Left hindlimb (tissue), 1 donor: ENCODE results near the gene PTCD1.
"Not testable (repeated sequence)": the region's sequence is repeated elsewhere in the genome, so short reads cannot be mapped to it uniquely, and the experiment has no call there.

Experiments used
- DNase-seq: peaks from one replicate; pipeline ENCODE4 v3.0.0-alpha.2; 2018

The PTCD1 gene

DNA sequence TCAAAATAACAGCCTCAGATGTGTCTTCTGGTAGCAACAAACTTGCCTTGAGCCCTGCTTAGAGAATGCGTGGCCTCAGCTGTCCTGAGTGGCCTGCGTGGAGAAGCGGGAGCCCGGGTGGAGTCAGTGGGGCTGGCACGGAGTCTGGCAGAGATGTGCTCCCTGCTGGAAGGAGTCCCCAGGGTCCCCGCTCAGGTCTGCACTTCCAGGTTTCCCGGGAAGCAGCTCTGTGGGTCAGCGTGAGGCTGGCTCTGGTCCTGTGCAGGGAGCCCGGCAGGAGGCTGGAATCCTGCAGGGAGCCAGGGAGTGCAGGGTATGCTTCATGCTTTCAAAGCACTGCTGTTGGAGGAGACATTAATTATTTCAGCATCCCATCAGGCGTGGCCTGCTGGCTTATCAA is 10.3 kb upstream of the PTCD1 start:
- no peak for DNase-seq

DNA sequence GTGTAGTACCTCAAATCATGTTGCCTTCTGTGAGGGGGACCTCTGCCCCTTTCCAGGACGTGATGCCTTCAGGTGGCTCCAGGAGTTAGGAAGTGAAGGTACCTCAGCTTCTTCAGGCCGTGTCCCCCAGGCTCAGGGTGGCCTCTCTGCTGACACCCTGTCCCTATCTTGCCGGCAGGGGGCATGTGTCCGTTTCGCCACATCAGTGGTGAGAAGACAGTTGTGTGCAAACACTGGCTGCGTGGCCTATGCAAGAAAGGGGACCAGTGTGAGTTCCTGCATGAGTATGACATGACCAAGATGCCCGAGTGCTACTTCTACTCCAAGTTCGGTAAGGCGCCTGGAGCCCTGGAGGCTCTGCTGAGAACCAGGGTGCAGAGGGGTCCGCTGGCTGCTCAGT is 9.3 kb upstream of the PTCD1 start:
- DNase-seq = no peak

DNA sequence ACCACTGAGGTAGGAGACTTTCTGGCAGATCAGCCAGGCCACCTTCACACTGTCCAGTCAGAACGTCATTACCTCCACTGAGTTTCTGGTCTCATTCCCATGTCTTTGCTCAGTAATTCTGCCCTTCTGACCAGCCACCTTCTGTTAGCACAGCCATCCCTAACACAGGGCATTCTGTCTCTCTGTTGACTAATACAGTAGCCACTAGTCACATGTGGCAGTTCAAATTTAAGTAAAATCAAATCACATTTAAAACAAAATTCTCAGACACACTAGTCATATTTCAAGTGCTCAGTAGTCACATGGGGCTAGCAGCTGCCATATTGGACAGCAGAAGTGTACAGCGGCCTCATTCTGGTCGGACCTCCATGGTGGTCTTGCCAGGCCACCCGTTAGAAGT is 7.5 kb upstream of the PTCD1 start:
- no peak for DNase-seq

DNA sequence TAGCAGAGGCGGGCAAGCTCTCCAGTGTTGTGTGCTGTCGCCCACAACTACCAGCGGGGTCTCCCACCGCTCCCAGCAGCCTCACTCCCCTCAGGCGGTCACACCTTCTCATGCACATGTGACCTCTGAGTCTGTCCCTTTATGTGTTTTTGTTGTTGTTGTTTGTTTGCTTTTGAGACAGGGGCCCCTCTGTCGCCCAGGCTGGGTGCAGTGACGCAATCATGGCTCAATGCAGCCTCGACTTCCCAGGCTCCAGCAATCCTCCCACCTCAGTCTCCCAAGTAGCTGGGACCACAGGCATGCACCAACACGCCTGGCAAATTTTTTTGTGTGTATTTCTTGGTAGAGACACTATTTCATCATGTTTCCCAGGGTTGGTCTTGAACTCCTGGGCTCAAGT is 1.6 kb upstream of the PTCD1 start:
- DNase-seq = no peak

DNA sequence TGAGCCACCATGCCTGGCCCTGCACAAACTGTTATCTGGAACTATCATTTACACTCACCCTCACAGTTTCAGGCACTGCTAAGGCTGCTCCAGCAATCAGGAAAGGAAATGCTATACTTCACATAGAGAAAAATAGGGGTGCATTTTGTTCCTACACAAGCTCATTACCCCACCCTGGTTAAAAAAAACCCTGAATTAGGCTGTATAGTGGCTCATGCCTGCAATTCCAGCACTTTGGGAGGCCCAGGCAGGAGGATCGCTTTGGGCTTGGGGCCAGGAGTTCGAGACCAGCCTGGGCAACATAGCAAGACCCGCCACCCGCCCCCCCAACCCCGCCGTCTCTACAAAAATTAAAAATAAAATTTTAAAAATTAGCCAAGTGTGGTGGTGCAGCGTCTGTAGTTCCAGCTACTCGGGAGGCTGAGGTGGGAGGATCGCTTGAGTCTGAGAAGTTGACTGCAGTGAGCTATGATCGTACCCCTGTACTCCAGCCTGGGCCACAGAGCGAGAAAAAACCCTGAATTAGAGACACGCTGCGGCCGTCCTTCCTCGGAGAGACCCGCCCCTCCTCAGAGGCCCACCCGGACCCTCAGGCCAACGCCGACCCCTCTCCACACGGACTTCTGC is 539 bp downstream of the PTCD1 start:
- DNase-seq = no peak

DNA sequence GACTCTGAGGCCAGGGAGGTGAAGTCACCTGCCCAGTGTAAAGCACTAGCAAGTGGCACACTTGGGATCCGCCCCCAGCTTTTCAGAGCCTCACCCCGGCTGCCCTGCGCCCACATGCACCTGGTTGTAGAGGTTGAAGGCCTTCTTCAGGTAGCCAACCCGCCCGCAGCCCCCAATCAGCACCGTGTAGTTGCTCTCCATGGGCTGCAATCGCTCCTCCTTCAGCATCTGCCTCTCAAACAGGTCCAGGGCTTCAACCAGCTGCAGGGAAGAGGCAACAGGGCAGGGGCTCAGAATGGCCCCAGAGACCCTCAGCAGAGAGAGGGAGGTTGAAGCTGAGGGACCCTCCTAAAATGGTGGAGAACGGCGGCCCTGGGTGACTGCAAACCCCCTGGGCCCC is 5.4 kb downstream of the PTCD1 start:
- no peak for DNase-seq

DNA sequence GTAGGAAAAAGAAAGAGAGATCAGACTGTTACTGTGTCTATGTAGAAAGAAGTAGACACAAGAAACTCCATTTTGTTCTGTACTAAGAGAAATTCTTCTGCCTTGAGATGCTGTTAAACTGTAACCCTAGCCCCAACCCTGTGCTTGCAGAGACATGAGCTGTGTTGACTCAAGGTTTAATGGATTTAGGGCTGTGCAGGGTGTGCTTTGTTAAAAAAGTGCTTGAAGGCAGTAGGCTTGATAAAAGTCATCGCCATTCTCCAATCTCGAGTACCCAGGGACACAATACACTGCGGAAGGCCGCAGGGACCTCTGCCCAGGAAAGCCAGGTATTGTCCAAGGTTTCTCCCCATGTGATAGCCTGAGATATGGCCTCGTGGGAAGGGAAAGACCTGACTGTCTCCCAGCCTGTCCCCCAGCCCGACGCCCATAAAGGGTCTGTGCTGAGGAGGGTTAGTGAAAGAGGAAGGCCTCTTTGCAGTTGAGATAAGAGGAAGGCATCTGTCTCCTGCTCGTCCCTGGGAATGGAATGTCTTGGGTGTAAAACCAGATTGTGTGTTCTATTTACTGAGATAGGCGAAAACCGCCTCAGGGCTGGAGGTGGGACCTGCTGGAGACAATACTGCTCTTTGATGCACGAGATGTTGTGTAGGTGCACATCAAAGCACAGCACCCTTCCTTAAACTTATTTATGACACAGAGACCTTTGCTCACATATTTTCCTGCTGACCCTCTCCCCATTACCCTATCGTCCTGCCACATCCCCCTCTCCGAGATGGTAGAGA is 6.7 kb downstream of the PTCD1 start:
- DNase-seq = not testable (repeated sequence)

DNA sequence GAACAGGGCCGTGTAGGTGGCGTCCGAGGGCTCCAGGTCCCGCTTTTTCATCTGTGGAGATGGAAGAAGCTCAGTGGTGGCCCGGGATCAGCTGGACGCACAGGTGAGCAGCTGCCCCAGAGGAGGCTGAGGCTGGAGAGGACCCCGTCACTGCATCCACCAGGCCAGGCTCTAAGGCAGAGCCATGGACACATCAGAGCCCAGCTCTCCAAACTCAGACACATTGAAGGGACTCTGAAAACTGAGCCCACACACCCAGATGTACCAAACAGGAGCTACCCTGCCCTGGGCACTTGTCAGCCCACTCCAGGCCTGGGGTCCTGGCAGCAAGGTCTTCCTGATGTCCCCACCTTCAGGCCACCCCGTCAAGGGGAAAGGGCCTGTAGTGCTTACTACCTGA is 8.8 kb downstream of the PTCD1 start:
- DNase-seq = no peak

DNA sequence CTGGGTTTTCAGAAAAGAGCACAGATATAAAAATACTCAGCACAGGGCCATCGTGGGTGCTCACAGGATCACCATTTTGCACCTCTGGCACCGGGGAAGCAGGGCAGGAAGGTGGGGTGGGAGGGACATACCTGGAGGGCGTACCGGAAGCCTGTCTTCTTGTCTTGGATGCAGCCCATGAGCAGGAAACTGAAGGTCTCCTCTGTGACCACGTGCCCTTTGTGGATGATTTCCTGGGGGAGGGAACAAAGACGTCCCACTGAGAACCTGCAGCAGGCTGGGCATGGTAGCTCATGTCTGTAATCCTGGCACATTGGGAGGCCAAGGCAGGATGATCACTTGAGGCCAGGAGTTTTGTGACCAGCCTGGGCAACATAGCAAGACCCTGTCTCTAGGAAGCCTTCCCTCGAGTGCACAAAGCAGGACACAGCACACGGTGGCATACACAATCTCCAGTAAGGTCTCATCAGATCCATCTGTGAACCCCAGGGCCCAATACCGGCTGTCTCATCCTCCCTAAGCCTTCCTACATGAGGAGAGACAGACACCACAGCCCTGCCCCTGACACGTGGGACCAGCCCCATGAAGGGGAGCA is 9.5 kb downstream of the PTCD1 start:
- no peak for DNase-seq

DNA sequence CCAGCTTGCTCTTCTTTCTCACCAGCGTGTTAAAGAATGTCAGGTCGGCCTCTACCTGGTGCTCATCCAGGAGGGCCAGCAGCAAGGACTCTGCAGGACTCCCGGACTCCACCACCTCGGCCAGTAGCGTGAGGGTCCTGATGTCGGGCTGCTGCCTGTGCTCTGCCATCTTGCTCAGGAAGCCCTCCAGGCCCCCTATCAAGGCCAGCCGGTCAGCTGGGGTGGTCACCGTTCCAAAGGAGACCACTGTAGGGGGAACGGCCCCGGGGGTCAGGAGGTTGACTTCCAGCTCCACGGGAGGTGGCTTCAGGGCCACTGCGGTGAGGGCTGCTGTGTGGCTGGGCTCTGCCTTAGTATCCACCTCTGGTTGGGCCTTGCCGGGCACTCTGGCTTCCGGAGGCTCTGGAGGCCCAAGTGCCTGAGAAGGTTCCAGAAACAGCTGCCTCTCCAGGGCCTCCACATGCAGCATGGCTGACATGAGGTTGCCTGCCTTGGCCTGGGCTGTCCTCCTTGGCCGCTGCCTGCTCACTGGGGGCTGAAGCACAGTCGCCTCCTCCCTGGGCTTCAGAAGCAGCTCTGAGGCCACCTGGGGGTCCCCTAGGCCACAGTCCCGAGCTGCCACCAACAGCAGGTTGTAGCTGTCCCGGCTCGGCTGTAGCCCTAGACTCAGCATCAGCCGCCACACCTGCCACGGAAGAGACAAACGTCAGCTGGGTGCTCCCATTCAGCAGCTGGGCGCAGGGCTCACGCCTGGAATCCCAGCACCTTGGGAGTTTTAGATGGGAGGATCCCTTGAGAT is 13.5 kb downstream of the PTCD1 start:
- DNase-seq = no peak

DNA sequence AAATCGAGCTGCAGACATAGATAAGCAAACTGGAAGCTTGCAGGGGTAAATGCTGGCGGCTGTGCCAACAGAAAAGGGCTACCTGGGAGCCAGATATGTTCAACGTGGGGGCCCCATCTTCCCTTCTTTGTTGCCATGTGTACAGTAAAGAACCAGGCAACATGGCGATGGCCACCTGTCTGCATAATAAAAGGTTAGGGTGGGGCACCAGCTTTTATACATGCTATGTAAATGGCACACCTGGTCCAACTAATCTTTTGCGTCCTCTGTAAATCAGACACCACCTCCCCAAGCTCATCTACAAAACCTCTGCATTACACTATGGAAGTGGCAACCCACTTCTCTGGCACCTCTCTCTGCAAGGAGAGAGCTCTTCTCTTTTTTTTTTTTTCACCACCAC is 16.0 kb downstream of the PTCD1 start:
- no peak for DNase-seq

DNA sequence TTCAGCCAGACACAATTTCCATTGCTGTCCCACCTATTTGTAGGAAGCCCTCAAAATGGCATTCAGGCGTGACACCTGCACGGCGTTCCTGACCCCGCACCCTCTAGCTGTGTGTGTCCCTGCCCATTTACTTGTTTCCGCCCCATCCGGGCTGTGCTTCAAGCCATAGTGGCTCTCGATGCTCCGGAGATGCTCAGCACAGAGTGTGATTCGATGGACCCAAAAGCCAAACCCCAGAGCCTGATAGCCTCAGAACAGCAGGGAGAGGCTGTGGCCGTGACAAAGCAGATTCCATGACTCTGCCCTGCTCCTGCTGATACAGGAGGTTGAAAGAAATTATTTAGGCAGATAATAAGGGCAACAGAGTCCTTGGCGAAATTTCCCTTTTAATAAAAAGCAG is 16.4 kb downstream of the PTCD1 start:
- no peak for DNase-seq

DNA sequence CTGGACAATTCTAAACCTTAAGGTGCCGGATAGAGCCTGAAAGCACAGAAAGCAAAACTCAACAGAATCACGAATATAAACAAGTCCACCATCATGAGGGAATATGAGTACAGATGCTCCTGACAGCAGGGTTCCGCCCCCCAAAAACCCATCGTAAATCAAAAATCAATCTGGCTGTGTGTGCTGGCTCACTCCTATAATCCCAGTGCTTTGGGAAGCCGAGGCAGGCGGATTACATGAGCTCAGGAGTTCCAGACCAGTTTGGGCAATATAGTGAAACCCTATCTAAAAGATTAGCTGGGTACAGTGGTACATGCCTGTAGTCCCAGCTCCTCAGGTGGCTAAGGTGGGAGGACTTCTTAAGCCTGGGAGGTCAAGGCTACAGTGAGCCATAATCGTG is 17.6 kb downstream of the PTCD1 start:
- DNase-seq = no peak

DNA sequence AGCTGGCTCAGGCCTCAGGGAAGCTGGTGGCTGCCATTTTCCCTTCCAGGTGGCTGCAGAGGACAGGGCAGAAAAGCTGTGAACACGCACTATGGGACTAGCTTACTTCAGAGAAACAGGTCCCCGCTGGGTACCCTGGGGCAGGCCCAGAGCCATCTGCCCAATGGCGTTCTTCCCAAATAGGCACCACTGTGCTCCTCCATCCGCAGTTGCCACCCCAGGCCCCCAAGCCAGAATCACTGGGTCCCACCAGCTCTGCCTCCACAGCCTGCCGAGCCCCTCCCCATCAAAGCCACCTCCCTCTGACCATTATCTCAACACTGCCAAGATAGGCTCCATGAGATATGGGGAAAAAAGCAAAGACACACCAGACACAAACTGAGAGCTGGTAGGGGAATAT is 18.4 kb downstream of the PTCD1 start:
- DNase-seq = no peak

DNA sequence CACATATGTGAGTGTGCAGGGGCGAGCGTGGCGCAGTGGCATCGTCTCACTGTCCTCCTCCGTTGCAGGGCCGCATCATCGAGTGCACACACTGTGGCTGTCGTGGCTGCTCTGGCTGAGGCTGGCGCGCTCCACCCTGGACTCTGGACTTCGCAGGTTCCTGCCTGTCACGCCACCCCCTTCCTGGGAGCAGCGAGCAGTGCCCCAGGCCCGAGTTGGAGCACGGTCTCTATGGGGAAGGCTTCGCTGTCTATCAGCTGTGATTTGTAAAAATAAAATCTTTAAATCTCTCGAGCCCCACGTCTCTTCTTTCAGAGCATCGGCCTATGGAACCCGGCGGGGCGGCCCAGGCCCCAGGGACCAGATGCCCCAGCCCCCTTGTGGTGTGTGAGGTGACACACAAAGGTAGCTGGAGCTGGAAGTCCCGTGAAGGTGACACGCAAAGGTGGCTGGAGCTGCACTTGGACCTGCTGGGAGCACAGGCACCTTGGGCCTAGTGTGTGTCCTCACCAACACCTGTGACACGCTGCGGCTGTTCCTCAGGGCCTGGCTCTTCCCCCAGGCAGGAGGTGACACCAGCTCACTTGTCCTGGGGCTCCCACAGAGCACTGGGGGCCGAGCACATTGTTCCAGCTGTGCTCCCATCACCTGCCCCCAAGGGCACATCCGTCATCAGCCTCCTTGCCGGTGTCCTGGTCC is 19.1 kb downstream of the PTCD1 start:
- DNase-seq = no peak

DNA sequence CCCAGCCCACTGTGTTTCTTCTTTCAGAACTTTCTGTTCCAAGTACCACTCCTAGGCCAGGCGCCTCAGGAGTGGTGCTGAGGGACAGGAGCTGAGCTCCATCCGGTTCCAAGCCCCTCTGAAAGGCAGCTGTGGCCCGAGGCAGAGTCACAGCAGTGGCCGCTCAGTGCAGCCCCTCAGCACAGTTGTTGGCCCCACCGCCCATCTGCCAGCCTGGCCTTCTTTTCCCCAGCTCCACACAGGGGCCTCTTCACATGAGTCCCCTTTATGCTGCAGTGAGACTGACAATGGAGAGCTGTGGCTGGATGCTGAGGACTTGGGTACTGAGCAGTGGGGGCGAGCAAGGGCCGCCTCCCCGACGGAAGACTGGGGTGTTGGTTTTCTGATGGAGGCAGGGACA is 20.3 kb downstream of the PTCD1 start:
- no peak for DNase-seq

DNA sequence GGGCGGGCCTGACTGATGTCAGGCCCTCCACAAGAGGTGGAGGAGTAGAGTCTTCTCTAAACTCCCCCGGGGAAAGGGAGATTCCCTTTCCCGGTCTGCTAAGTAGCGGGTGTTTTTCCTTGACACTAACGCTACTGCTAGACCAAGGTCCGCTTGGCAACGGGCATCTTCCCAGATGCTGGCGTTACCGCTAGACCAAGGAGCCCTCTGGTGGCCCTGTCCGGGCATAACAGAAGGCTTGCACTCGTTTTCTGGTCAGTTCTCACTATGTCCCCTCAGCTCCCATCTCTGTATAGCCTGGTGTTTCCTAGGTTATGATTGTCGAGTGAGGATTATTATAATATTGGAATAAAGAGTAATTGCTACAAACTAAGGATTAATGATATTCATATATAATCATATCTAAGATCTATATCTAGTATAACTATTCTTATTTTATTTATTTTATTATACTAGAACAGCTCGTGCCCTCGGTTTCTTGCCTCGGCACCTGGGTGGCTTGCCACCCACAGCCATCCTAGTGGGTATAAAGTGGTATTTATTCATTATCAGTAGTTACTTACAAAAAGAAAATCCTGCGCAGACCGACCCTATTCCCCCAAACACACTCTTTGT is 23.0 kb downstream of the PTCD1 start:
- peak; percentile 61 for DNase-seq

DNA sequence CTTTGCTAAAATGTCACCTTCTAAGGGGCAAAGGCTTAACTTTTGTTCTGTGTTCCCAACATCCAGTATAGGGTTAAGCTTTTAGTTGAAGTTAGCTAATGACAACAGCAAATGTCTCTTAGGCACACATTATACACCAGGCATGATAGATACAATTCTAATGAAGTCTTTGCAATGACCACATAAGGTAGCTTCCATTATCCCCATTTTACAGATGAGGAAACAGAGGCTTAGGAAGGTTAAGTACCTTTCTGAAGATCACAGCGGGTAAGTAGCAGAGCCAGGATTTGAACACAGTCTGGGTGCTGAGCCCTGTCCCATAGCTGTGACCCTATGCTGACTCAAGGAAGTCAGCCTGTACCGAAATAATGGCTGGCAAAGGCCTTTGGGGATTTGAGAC is 28.0 kb downstream of the PTCD1 start:
- no peak for DNase-seq

DNA sequence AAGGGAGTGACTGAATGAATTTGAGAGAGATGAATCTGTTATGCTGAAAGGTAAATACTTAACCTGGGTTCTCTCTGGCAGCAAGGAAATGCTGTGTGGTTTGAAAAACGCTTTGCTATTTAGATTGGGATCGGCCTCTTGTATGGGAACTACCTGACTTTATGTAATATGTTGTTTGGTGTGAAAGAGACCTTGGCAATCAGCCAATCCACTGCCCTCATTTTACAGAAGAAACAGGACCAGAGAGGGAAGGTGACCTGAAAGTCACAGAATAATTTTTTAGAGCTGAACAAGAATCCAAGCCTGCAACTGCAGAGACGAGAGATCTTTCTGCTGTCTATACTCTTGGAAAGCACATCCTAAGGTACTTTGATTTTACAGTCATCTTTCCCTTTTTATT is 28.8 kb downstream of the PTCD1 start:
- no peak for DNase-seq

DNA sequence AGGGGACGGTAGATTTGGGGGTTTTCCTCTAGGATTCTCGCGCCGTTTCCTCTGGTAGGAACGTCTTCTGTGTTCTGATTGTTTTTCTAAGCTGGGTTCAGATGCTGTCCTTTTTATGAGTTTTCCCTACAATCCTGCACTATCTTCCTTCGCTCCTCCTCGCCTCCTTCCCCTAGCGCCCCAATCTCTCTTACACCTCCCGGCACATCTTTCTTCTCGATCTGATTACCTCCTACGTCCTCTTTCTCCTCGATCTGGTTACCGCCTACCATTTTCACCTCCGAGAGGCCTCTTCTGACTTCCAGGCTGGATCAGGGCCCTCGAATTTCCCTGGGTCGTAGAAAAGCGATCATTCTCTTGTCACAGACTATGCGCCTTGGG is 29.4 kb downstream of the PTCD1 start:
- no peak for DNase-seq

DNA sequence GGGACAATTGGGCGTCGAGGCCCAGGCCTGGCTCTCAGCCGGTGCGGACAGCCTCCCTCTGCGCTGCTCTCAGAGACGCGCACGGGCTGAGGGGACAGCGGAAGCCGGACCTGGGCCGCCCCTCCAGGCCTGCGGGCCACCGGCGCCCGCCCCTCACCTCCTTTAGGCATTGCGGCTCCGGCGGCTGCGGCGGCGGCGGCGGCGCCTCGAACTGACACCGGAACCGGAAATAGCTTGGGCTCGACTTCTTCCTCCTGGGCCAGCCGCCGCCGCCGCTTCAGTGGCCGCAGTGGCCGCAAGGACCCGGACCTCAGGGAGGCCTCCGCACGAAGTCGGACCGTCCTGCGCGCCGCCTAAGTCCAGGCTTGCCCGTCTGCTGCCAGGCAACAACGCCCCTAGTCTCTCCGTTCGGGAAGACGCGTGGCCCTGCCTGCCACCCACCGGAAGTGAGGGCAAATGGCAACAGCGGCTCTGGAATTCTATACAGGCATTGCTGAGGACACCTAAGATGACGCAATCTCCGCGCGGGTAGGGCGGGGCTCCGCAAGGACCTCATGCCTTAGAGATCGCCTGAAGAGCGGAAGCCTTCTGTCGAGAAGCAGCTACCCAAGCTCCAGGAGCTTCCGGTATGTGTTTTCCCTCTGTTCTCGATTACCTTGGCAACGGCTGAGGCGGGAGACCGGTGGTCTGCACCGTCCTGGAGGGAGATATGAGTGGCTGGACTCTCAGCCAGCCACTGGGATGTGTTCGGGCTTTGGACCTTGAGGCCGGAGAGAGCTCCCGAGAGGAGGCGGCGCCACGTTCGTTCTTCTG is 30.0 kb downstream of the PTCD1 start, which contains the start of the genes BUD31 and PDAP1:
TSS of gene BUD31 (plus strand) at position 591 of the 813 bp plus-strand sequence. CDS start 2,124 bp downstream, outside the sequence.
TSS of gene PDAP1 (minus strand) at position 219 of the 813 bp plus-strand sequence. CDS start at position 170, 49 bp downstream.
- DNase-seq = peak; percentile 96
